ENCODE data around the gene WDR43.
"Not testable (repeated sequence)": the region's sequence is repeated elsewhere in the genome, so short reads cannot be mapped to it uniquely, and the experiment has no call there.

- TF ChIP-seq ZNF3 (CRISPR knock-in tag; IDR thresholded peaks at IDR 0.05); CHD2 (IDR thresholded peaks at IDR 0.05; ENCODE audit: low read depth, low read length); TAF15 (IDR thresholded peaks at IDR 0.05; ENCODE audit: low read depth, low read length); TAF1 (IDR thresholded peaks at IDR 0.05; ENCODE audit: control insufficient read depth, extremely low read depth, insufficient read depth, low read length, severe bottlenecking); MAX (CRISPR knock-in tag; IDR thresholded peaks at IDR 0.05); POLR2A (conservative IDR thresholded peaks at IDR 0.05); EGR1 (conservative IDR thresholded peaks at IDR 0.05); ZNF316 (IDR thresholded peaks at IDR 0.05); NONO (IDR thresholded peaks at IDR 0.05; ENCODE audit: low read depth in 2 of 2, low read length in 1 of 2); CREM (IDR thresholded peaks at IDR 0.05; ENCODE audit: low read depth); UBTF (IDR thresholded peaks at IDR 0.05; ENCODE audit: borderline replicate concordance in 1 of 2, low read depth in 2 of 2, low read length in 2 of 2); SMARCC2 (IDR thresholded peaks at IDR 0.05; ENCODE audit: low read depth): not testable (repeated sequence)
Observed at GRCh38 chr2:28978001-28978400, 83.5 kb downstream of the WDR43 start.
